Nephron progenitor cell (in vitro differentiated cells): ENCODE results near the gene MGST1.

Experiments used
- DNase-seq: peaks from one replicate; pipeline ENCODE4 v3.0.0; 2021
- H3K27ac Mint-ChIP-seq: 2 replicates; pipeline ENCODE4 v1.8.0; 2021; ENCODE audit warnings: mild to moderate bottlenecking, moderate library complexity, mixed read lengths
- H3K27me3 Mint-ChIP-seq: 2 replicates; pipeline ENCODE4 v1.8.0; 2021; ENCODE audit warnings: mild to moderate bottlenecking, low read depth, mixed read lengths; ENCODE audit not compliant: poor library complexity
- H3K36me3 Mint-ChIP-seq: 2 replicates; pipeline ENCODE4 v1.8.0; 2021; ENCODE audit warnings: low read depth, mixed read lengths
- H3K4me1 Mint-ChIP-seq: 2 replicates; pipeline ENCODE4 v1.8.0; 2021; ENCODE audit warnings: mixed read lengths
- H3K4me3 Mint-ChIP-seq: 2 replicates; pipeline ENCODE4 v1.8.0; 2021; ENCODE audit warnings: mild to moderate bottlenecking, moderate library complexity, mixed read lengths
- H3K9me3 Mint-ChIP-seq: 2 replicates; pipeline ENCODE4 v1.8.0; 2021; ENCODE audit warnings: mild to moderate bottlenecking, moderate library complexity, mixed read lengths
- TF ChIP-seq, protein P1 (sequence below): fragments of 200-600 bp; sonication (generic); IDR thresholded peaks from 2 replicates; pipeline ENCODE4 v1.5.0; 2021; ENCODE audit warnings: antibody characterized with exemption

Gene MGST1

GRCh38 chr12:16344269-16344668, 3.2 kb upstream of the MGST1 start:
- DNase-seq = no peak
- Mint-ChIP-seq H3K4me1 (peaks cover 26% of the 10 kb centered on the region), H3K27me3 (no peaks in the 10 kb centered on the region), H3K9me3 (no peaks in the 10 kb centered on the region), H3K36me3 (peaks cover 1% of the 10 kb centered on the region), H3K4me3 (no peak overlapping the region), H3K27ac (no peak overlapping the region)
- TF ChIP-seq, protein P1, sequence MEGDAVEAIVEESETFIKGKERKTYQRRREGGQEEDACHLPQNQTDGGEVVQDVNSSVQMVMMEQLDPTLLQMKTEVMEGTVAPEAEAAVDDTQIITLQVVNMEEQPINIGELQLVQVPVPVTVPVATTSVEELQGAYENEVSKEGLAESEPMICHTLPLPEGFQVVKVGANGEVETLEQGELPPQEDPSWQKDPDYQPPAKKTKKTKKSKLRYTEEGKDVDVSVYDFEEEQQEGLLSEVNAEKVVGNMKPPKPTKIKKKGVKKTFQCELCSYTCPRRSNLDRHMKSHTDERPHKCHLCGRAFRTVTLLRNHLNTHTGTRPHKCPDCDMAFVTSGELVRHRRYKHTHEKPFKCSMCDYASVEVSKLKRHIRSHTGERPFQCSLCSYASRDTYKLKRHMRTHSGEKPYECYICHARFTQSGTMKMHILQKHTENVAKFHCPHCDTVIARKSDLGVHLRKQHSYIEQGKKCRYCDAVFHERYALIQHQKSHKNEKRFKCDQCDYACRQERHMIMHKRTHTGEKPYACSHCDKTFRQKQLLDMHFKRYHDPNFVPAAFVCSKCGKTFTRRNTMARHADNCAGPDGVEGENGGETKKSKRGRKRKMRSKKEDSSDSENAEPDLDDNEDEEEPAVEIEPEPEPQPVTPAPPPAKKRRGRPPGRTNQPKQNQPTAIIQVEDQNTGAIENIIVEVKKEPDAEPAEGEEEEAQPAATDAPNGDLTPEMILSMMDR = no peak

DNA sequence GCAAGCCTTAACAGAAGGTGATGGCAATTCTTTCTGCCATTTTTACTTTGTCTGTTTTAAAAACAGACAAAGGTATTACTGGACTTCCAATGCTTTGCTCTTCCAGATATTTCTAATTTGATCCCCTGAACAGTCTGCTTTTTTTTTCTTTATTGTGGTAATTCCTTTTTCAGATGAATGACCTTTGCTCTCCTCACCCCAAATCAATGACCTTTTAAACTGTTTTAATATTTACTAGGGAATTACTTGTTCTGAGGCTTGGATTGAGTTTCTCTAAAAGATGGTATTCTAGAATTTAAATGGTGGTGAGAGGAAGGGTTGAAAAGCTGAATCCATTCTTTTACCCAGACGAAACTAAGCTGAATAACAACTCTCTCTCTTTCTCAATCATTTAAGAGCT, 2.3 kb upstream of the MGST1 start:
- DNase-seq = no peak
- H3K9me3 Mint-ChIP-seq = no peaks in the 10 kb centered on the region
- no peak overlapping the region for H3K27ac Mint-ChIP-seq
- peaks cover 4% of the 10 kb centered on the region for H3K36me3 Mint-ChIP-seq
- no peaks in the 10 kb centered on the region for H3K27me3 Mint-ChIP-seq
- TF ChIP-seq, protein P1 = no peak
- no peak overlapping the region for H3K4me3 Mint-ChIP-seq
- peaks cover 34% of the 10 kb centered on the region for H3K4me1 Mint-ChIP-seq

GRCh38 chr12:16346958-16347357, 487 bp upstream of the MGST1 start:
- Mint-ChIP-seq H3K27me3 (no peaks in the 10 kb centered on the region), H3K27ac (peak overlapping the region; percentile 95), H3K9me3 (no peaks in the 10 kb centered on the region), H3K4me1 (peaks cover 46% of the 10 kb centered on the region), H3K36me3 (peaks cover 17% of the 10 kb centered on the region), H3K4me3 (peak overlapping the region; percentile 88)
- DNase-seq = no peak
- TF ChIP-seq, protein P1 = no peak

DNA sequence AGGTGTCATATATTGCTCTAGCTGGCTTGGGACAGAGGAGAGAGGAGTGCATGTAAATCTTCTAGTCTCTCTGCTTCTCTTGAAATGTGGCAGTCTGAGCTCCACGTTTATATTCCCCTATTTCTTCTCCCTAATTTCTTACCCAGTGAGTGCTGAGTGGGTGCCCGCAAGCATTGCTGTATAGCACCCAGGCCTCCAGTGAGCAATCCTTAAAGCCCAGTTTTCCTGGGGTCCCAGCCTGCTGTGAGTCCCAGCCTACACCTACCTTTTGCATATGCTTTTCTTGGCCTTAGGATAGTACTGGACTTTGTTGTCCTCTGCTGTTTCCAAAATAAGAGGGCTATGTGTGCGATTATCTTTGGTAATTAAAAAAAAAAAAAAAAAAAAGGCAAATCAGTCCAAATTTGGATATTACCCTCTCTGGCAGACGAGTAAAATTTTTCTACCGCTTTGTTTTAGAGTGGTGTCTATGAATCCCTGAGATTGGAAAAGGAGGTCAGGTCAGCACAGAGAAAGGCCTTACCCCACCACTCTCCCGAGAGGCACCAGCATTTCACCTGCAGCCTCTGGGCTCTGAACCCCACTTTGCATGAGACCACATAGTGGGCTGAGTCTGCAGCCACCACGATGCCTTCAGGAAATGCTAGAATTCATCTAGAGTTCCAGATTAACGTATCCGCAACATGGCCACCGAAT, 1.1 kb downstream of the MGST1 start:
- DNase-seq = no peak
- Mint-ChIP-seq H3K36me3 (peaks cover 29% of the 10 kb centered on the region), H3K4me3 (peak overlapping the region; percentile 88), H3K9me3 (no peaks in the 10 kb centered on the region), H3K4me1 (peaks cover 46% of the 10 kb centered on the region), H3K27me3 (no peaks in the 10 kb centered on the region), H3K27ac (peak overlapping the region; percentile 95)
- TF ChIP-seq, protein P1 = no peak

- Mint-ChIP-seq H3K27ac (peak overlapping the region; percentile 11), H3K9me3 (no peaks in the 10 kb centered on the region), H3K4me1 (peaks cover 46% of the 10 kb centered on the region), H3K4me3 (peak overlapping the region; percentile 88), H3K36me3 (peaks cover 32% of the 10 kb centered on the region), H3K27me3 (no peaks in the 10 kb centered on the region)
- no peak for DNase-seq
- TF ChIP-seq, protein P1 = no peak
Observed at GRCh38 chr12:16349131-16349460, 1.7 kb downstream of the MGST1 start.

GRCh38 chr12:16350682-16351081, 3.2 kb downstream of the MGST1 start:
- peak overlapping the region; percentile 88 for H3K4me3 Mint-ChIP-seq
- H3K27ac Mint-ChIP-seq = peak overlapping the region; percentile 86

More at GRCh38 chr12:16350682-16351081, 3.2 kb downstream of the MGST1 start:
- H3K4me1 Mint-ChIP-seq = peaks cover 46% of the 10 kb centered on the region
- no peak for DNase-seq
- H3K36me3 Mint-ChIP-seq = peaks cover 47% of the 10 kb centered on the region
- TF ChIP-seq, protein P1 = no peak
- H3K9me3 Mint-ChIP-seq = no peaks in the 10 kb centered on the region
- H3K27me3 Mint-ChIP-seq = no peaks in the 10 kb centered on the region
